Measurements from ENCODE around the gene KRT85.

Gene KRT85

DNA sequence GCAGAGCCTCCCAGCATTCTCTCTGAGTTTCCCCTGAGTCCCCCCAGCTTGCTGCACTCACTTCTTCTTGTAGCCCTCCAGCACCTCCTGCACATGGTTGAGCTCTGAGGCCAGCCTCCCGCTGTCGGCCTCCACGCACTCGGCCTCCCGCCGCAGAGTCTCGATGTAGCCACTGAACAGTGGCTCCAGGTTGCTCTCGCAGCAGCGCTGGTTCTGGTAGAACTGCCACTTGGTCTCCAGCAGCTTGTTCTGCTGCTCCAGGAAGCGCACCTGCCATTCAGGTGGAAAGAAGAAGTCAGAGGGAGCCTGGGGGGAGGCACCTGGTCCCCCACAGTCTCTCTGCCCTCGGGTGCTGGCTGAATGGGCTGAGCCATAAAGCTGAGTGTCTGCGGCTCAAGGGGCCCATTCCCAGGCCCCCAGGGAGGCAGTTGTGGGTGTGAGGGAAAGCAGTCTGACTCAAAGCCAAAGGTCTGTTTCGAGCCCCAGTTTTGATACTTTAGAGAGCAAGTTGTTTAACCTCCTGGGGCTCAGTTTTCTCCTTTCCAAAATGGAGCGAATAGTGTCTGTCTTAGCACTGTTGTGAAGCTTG lies 2.3 kb downstream of the KRT85 start:
- DNase-seq (ENCODE audit: low spot score), result no peak

DNA sequence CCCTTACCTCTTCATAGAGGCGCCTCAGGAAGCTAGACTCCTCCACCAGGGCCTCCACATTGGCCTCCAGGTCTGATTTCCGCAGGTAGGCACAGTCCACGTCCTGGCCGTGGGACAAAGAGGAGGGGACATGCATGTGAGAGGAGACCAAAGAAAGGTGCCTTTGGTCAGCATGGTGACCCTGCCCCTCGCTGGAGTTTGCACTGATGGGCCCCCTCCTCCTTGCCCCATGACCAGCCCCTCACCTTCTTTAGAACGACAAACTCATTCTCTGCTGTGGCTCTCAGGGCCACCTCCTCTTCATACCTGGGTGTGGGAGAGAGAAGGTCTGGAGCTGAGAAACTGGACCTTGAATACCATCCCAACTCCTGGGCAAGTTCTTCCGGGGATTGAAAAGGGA lies 3.2 kb downstream of the KRT85 start:
- no peak for DNase-seq (ENCODE audit: low spot score)

DNA sequence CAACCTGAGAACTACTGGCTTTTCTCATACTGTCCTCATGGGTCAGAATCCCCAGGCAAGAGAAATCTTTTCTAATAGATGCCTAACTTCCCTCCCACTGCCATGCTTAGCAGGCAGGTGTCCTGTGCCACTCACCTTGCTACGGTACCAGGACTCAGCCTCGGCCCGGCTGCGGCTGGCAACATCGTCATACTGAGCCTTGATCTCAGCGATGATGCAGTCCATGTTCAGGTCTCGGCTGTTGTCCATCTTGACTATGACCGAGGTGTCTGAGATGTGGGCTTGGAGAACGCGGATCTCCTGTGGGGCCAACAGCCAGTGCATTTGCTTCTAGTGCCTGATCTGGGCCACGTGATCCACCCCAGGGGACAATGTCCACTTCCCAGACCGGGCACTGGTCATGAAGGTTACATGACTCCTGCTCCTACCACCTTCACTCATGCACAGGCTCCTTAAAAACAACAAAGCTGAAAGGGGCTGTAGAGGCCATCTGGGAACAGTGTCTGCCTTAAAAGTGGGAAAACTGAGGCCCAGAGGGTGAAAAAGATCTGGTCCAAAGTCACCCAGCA lies 4.1 kb downstream of the KRT85 start:
- DNase-seq (ENCODE audit: low spot score), result no peak

DNA sequence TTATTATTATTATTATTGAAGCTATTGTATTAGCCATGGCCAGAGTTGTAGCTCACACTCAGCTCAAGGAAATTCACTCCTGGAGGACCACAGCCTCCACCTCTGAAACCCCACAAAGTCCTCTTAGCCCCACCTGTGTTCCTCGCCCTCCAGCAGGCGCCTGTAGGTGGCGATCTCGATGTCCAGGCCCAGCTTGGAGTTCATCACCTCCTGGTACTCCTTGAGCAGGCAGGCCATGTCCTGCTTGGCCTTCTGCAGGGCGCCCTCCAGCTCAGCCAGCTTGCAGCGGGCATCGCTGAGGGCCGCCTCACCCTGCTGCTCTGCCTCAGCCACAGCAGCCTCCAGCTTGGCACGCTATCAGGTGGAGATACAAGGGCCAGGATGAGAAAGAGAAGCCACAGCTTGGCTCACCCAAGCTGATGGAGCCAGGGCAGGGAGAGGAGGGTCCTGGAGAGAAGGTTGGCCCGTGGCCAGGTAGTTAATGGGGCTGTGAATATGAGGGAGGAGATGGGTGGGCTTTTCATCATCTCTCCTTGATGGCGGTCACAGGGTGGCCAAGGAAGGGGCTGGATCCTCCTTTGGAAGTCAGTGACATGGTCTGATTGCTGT lies 5.1 kb downstream of the KRT85 start:
- DNase-seq (ENCODE audit: low spot score), result no peak

DNA sequence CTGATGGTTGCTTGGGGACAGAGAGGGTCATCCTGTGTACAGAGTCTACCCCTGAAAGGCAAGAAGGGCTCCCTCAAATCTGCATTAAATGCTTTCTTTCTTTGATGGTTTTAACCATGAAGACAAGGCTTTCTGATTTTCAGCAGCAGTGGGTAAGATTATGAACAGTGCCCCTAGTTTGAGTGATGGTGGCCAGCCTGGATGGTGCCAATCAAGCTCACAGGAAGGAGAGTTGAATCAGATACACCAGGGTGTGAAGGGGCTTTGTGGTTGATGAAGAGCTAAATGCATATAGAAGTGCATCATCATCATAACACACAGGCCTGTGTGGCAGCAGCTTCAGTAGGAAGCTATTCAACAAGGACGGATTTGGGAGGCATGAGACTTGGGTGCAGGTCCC lies 5.7 kb downstream of the KRT85 start:
- DNase-seq (ENCODE audit: low spot score), result no peak

DNA sequence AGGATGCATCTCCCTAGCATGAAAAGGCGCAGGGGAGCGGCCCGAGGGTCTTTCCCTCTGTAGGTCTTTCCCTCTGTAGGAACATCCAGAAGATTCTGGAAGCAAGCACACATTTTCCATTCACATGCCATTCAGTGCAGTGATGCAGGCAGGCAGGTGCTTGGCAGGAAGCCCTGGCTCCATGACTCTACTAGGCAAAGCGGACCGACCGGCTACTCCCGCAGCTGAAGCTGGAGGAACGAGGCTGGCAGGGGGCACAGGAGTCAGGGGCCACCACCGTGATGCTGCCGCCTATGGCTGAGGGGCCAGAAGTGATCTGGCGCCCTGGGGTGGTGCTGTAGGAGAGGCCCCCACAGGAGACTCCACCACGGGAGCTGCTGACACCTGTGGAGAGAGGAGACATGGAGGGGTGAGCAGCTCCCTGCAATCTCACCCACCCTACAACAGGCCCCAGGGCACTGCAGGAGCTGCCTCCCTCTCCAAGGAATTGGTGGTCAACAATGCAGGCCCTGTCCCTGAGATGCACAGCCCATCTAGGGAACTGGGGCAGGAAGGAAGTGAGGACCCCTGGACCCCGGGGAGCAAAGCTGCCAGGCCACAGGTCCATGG lies 6.5 kb downstream of the KRT85 start:
- DNase-seq (ENCODE audit: low spot score), result no peak

DNA sequence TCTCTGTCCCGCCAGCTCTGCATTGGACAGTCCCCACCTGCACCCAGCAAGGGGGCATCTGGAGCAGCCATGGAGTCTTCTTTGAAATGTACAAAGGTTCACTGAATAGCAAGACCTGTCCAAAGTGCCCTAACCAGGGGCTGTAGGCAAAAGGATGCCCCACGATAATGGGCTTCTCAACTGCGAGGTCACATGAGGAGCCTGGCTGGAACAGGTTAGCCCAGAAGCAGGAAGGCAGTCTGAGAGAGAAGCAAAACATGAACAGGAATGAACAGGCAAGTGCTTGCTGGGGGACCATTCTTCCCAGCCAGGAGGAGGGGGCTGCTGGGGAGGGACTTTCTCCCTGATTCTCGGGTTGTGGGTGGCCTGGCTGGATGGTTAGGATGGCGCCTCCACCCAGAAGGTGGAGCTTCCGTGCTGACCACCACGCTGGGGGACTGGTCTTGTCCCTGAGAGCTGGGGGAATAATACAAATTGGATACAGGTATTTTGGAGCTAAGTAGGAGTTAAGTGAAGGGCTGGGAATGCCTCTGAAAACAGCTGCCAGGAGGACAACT lies 7.1 kb downstream of the KRT85 start:
- no peak for DNase-seq (ENCODE audit: low spot score)

DNA sequence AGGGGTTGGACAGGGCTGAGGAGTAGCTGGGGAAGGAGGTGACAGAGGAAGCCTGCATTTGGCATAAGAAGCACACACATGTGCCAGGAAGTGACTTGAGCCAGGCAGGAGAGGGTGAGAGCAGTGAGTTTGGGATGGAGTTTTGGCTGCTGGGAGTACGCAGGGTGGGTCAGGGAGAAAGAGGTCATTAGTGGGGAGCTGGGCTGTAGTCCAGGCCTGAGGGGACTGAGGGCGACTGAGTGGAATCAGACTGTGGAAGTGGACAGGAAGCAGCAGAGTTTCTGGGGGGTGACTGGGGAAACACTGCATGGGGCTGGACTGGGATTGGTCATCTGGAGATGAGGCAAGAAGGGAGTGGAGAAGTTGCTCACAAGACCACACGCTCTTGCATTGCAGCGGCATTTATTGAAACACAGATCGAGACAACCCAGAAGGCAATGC lies 7.6 kb downstream of the KRT85 start:
- DNase-seq (ENCODE audit: low spot score), result no peak

DNA sequence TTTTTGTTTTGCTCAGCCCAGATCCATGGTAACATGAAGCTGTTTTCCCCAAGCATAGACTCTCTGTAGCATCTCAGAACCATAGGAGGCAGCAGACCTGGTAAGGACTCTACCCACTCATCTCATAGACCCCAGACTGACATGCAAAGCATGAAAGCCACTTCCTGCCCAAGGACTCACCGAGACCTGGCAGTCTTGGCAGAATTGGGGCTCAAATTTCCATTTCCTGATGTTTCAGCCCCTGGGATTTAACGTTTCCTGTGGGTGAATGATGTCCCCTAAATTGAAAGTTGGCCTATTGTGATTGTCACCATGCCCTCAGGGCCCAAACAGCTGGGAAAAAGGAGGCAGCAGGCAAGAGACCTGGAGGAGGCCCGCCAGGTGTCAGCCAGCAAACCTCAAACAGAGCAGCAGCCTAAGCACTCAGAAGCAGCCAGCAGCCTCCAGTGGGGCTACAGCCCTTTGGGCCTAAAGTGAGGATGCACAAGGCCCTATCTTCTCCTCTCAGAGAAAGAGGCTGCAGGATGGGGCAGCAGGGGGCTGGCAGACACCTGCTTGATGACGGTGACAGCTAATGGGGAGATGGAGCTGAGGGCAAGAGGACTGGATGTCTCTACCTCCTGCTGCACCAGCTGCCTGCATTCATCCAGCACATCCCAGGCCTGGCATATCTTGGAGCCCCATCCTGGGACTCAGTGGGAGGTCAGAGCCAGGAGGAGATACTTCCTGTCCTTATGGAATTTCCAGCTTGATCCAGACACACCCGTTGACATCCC lies 8.5 kb downstream of the KRT85 start:
- peak; percentile 86 for DNase-seq (ENCODE audit: low spot score)

DNA sequence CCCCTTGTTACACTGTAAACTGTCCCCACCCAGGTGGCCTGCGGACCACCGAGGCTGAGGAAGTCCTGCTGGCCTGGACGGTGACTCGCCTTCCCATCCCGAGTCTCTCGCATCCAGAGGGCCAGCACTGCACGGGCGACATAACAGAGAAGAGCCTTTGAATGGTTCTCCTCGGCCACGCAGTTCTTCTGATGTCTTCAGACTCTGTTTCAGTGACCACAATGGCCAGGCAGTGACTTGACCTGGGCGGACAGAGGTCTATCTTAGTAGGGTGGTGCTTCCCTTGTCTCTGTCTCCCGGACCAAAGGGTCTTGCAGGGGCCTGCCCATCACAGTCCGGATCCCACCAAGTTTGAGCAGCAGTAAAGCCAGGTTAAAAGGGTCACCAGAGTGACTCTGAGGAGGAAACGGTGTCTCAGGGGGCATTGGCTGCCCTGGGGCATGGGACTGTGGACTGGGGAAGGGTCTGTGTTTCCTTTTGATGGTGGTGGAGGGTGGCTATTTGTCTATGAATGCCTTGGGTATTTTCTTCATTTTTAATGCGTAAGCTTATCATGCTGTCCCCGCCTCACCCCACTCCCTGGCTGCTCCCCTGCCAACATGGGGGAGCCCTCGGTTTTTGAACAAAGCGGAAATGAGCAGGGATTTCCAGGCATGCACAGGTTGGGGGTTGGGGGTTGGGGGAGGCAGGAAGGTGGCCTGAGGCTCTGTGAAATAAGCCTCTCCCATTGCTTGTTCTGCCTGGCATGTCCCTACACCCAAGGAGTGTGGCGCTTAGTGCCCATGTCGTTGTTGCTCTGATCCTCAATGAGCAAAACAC lies 10.3 kb downstream of the KRT85 start:
- DNase-seq (ENCODE audit: low spot score), result no peak

DNA sequence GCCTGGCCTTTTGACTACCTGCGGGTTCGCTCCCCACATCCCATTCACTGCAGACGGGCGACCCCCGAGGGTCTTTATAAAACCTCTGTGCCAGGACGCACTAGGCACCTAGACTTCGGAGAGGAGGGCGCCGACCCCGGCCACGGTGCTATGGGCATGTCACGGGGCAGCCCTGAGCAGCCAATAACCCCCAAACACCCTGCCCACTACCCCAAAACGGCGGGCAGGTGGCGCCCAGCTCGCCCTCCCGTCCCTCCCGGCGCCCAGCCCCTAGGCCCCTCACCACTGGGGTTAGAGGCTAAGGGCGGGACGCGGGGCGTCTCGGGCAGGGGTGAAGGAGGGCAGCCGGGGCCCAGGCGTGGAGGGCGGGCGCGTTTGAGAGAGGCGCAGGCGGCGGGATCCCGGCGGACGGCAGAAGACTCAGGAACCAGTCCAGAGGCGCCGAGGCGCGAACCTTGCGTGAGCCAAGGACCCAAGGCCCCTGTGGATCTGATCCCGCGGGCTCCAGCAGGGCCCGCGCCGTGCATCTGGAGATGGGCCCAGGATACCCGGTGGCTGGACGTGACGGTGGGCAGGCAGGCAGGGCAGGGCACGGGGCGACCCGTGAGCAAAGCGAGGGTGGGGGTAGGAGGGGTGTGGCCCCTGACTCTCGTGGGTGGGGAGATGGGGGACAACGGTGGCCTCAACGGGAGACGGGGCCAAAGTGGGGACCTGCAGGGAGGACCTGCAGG lies 11.1 kb downstream of the KRT85 start:
- no peak for DNase-seq (ENCODE audit: low spot score)

DNA sequence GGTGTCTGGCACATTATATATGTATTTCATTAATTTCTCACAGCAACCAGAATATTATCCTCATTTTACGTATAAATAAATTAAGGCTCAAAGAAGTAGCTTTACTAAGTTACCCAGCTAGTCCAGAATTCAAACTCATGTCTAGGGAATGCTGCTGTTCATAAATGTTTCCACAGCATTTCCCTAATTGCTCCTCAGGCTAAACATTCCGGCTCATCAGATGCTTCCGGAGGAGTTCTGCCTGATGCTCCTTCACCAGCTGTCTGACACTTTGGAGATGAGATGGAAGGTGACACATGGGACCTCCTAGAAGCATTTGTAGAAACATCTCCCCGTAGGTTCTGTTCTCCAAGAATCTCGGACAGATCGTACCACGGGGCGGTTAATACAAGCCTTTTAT lies 12.1 kb downstream of the KRT85 start:
- no peak for DNase-seq (ENCODE audit: low spot score)

DNA sequence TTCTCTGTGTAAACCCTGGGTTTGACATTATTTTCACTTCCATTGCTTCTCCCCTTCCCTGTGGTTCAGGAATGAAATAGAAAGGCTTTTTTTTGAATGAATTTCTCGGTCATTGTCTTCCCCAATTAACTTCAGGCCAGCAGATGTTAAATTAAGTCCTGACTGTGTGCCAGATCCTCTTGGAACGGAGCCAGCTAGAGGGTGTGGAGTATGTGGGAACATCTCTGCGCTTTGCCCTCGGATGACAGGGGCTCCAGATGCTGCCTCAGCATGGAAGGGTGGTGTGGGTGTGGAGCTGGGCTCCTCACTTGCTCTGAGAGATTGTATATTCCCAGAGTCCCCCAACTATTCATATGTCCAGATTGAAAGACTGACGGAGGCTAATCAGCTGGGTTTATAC lies 13.1 kb downstream of the KRT85 start:
- no peak for DNase-seq (ENCODE audit: low spot score)

DNA sequence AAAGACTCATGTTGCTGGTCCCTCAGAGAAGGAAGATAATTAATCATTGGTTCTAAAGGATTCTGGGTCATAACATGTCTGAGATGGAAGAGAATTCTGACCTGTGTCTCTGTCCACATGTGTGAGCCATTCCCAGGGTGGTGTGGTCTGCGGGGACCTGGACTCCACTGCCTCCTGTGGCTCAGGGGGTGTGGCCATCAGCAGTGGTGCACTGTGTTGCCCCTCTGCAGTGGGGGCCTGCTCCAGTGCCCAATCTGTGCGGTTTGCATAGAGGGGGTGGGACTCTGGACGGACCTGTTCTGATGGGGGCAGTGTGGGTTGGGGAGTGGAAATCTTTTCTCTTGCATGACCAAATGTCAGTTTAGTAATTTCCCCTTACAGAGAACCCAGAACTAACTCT lies 13.5 kb downstream of the KRT85 start:
- no peak for DNase-seq (ENCODE audit: low spot score)

DNA sequence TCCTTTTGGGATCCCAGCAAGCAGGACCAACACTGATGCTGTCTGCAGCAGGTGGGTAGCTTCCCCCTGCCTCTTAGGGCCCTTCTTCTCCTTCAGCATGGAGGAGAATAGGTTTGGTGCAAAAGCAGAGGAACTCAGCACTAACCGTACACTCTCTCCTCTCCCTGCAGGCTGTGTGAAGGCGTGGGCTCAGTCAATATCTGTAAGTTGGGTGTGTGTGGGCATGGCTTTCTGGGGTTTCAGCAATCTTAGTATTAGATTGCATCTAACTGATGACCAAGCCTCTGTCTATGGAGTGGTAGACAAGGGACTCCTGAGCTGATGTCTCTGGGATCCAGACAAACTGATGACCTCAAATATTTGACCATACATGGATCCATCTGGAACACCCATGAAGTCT lies 14.3 kb downstream of the KRT85 start:
- DNase-seq (ENCODE audit: low spot score), result no peak

DNA sequence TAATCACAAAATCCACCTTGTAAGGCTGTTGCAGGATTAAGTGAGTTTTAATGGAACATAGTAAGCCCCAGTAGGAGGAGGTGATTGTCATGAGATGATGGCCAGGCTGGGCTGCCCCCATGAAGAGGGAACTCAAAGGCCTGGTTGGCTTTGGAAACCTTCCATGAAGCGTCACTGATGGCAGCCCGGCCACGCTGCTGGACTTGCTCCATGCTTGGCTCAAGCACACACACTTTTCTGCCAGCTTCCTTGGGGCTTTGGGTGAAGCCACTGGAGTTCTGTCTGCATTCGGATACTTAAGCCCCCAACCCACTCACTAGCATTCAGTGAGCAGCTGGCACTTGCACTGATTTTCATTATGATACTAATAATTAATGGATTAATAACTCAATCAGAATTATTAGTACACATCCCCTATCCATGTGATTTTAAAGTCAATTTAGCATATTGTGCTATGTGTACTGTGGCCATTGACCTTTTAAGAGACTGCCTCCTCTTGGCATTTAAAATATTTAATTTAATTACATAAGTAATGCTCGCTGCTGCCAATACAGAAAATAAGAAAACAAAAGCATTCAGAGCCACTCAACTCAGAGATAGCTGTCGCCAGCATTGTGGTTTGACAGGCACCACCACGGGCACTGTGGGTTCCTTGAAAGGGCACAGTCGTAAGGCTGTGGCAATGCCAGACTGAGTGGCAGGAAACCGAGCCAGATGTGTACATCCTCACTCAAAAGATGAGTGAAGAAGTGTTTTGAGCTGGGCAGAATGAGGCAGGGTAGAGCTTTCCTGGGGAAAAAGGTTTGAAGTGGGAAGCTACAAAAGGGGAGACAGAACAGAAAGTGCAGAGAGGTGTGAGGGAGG lies 15.9 kb downstream of the KRT85 start:
- no peak for DNase-seq (ENCODE audit: low spot score)

DNA sequence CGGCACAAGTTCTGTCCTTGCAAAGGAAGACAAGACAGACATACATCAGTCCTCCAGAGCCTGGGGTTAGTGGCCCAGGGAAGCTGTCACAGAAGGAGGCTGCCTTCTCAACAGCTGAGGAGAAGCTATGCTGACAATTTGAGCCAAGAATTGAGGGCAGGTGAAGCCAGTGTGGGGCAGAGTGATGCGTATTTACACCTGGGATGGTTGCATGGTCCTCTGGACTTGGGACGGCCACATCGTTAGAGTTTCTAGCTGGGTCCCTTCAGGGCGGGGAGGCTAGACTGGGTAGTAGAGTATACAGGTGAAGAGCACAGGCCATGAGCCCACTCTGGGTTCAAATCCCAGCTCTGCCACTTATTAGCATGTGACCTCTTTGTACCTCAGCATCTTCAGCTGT lies 16.5 kb downstream of the KRT85 start:
- no peak for DNase-seq (ENCODE audit: low spot score)

DNA sequence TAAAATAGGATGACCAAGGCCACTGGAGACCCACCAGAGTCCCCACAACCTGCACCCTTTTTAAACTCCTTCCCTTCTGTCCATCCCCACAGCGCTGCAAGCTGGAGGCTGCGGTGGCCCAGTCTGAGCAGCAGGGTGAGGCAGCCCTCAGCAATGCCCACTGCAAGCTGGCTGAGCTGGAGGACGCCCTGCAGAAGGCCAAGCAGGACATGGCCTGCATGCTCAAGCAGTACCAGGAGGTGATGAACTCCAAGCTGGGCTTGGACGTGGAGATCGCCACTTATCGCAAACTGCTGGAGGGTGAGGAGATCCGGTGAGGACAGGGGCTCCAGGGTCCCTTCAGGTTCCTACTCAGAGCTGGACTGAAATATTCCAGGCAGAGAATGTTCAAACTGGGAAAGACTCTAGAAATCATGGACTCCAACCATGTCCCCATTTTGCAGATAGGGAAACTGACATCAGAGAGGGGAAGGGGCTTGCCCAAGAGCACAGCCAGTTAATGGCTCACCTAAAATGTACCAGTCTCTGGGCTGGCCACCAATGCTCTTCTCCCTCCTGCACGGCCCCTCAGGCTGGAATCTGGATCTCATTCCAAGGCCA lies 17.2 kb downstream of the KRT85 start:
- DNase-seq (ENCODE audit: low spot score), result no peak

DNA sequence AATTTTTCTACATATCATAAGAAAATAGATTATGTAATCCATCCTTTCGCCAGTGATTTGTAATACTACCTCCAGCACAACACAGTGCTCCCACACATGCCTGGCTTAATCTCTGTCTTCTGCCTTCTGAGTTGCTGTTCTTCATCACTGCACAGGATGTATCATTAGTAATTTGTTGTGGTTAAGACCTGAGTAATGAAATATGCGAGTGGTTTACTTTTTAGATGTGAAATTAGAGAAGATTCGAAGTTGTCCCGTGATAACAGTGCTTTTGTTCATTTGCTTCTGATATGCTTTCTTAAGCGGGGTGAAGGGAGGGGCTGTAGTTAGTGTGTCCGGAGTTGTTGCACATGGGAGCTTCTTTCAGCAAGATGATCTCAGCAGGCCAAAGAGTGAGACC lies 18.1 kb downstream of the KRT85 start:
- no peak for DNase-seq (ENCODE audit: low spot score)

All from germinal center (tissue), 1 donor.